ENCODE measurements around the gene GLG1.
"Not testable (repeated sequence)": the region's sequence is repeated elsewhere in the genome, so short reads cannot be mapped to it uniquely, and the experiment has no call there.

GLG1 gene

DNA sequence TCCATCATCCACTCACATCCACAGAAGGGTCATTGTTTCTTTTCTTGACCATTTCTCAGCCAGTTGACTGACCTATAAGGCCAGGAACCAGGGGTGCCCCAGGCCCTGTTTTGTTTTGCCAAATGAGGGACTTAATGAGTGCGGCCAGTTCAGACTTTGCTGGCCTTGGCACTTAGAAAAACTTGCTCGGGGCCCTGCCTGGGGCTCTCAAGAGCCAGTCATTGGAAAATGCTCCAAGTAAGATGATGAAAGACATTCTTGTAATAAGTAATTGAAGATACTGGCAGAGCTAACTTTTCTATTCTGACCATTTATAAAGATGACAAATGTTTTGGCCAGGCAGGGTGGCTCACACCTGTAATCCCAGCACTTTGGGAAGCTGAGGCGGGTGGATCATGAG is 156.7 kb downstream of the GLG1 start:
- TF ChIP-seq, protein P1, sequence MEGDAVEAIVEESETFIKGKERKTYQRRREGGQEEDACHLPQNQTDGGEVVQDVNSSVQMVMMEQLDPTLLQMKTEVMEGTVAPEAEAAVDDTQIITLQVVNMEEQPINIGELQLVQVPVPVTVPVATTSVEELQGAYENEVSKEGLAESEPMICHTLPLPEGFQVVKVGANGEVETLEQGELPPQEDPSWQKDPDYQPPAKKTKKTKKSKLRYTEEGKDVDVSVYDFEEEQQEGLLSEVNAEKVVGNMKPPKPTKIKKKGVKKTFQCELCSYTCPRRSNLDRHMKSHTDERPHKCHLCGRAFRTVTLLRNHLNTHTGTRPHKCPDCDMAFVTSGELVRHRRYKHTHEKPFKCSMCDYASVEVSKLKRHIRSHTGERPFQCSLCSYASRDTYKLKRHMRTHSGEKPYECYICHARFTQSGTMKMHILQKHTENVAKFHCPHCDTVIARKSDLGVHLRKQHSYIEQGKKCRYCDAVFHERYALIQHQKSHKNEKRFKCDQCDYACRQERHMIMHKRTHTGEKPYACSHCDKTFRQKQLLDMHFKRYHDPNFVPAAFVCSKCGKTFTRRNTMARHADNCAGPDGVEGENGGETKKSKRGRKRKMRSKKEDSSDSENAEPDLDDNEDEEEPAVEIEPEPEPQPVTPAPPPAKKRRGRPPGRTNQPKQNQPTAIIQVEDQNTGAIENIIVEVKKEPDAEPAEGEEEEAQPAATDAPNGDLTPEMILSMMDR (IDR thresholded peaks at IDR 0.05; ENCODE audit: low read depth, low read length) = no peak

DNA sequence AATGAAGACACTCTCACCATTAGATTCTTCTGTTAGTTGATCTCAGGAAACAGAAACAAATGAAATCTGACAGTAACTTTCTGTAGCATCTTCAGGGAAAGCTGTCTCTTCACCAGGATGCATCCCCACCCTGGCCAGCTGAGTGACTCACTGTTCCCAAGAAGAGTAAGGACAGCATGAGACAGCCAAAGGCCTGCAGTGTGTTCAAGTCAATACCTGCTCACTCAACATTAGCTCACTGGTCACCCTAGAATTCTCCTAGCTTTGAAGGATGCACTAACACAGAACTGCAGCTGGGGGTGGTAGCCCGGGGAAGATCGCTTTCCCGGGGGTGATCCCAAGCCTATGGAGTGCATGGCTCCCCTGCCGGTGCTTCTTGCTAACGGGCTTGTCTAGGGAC is 157.4 kb downstream of the GLG1 start:
- TF ChIP-seq, protein P1 (IDR thresholded peaks at IDR 0.05; ENCODE audit: low read depth, low read length) = no peak
- no peak for DNase-seq (ENCODE audit: extremely low read depth, low read depth)

More for the DNA sequence above, 156.7 kb downstream of the GLG1 start:
- DNase-seq (ENCODE audit: extremely low read depth, low read depth) = no peak

- TF ChIP-seq, protein P1 (IDR thresholded peaks at IDR 0.05; ENCODE audit: low read depth, low read length) = no peak
- DNase-seq (ENCODE audit: extremely low read depth, low read depth) = peak; percentile 79
These were observed 157.9 kb downstream of the GLG1 start for GRCh38 chr16:74448990-74449389.

GRCh38 chr16:74447578-74447977 is 159.3 kb downstream of the GLG1 start:
- TF ChIP-seq, protein P1 (IDR thresholded peaks at IDR 0.05; ENCODE audit: low read depth, low read length) = no peak
- DNase-seq (ENCODE audit: extremely low read depth, low read depth) = no peak

DNA sequence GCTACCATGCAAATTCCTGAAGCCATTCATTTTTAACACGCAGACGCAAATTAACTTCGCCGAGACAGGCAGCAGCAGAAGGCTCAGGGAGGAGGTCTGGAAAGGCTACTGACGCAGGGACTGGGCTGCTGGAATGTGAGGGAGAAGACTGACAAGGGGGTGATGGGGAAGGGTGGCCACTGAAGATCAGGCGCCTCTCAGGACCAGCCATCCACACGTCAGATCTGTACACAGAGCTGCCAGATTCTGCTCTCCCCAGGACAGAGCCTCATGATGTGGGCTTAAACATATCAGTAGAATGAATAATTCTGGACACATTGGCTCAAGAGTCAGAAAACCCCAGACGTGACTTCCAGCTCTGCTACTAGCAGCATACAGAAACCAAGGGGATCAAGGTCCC is 160.0 kb downstream of the GLG1 start:
- DNase-seq (ENCODE audit: extremely low read depth, low read depth) = no peak
- TF ChIP-seq, protein P1 (IDR thresholded peaks at IDR 0.05; ENCODE audit: low read depth, low read length) = no peak

DNA sequence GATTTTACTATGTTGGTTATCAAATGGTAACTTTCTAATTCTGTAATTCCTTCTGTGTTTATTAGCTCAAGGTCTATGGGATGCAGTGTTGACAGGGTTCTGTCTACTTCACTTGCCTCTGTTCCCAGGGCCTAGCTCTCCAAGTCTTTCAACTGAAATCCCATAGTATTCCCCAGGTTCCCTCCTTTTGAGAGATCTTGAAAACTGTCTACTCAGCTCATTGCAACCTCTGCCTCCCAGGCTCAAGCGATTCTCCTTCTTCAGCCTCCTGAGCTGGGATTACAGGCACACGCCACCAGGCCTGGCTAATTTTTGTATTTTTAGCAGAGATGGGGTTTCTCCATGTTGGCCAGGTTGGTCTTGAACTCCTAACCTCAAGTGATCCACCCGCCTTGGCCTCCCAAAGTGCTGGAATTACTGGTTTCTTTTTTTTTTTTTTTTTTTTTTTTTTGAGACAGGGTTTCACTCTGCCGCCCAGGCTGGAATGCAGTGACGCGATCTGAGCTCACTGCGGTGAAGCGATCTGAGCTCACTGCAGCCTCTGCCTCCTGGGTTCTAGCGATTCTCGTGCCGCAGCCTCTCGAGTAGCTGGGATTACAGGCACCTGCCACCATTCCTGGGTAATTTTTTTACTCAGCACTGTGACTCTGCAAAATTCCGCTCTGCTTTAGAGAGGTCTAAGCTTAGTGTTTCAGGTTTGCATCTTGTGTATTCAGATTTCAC is 163.1 kb downstream of the GLG1 start:
- DNase-seq (ENCODE audit: extremely low read depth, low read depth) = not testable (repeated sequence)

GRCh38 chr16:74439685-74440084 is 167.2 kb downstream of the GLG1 start:
- TF ChIP-seq, protein P1 (IDR thresholded peaks at IDR 0.05; ENCODE audit: low read depth, low read length) = no peak
- no peak for DNase-seq (ENCODE audit: extremely low read depth, low read depth)

DNA sequence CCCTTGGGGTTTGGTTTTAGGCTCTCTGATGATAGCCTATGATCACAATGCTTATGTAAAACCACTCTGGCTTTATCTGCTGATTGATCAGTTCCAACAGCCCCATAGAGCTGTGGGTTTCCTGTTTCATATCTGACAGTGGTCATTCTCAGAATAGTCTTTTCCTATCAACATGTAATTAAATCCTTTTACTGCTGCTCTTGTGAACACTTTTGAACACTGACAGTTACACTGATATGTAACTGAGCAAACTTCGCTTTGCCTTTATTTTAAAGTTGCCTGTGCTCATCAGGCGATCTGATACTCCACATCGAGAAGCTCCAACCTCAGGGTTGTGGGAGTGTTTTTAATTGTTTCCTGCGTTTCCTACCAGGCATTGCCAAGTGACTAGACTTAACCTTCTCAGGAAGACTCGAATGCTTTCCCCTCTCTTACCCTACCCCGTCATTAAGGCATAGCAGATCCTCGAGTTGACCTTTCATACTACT is 168.4 kb downstream of the GLG1 start:
- TF ChIP-seq, protein P1 (IDR thresholded peaks at IDR 0.05; ENCODE audit: low read depth, low read length) = no peak
- no peak for DNase-seq (ENCODE audit: extremely low read depth, low read depth)
